T-helper 22 cell (primary cell): ENCODE data around the gene GNG14.
"Not testable (repeated sequence)": the region's sequence is repeated elsewhere in the genome, so short reads cannot be mapped to it uniquely, and the experiment has no call there.

ENCODE experiments used
- DNase-seq: peaks from one replicate; pipeline ENCODE4 v3.0.0-alpha.2; 2020; ENCODE audit warnings: low read depth

Gene GNG14

DNA sequence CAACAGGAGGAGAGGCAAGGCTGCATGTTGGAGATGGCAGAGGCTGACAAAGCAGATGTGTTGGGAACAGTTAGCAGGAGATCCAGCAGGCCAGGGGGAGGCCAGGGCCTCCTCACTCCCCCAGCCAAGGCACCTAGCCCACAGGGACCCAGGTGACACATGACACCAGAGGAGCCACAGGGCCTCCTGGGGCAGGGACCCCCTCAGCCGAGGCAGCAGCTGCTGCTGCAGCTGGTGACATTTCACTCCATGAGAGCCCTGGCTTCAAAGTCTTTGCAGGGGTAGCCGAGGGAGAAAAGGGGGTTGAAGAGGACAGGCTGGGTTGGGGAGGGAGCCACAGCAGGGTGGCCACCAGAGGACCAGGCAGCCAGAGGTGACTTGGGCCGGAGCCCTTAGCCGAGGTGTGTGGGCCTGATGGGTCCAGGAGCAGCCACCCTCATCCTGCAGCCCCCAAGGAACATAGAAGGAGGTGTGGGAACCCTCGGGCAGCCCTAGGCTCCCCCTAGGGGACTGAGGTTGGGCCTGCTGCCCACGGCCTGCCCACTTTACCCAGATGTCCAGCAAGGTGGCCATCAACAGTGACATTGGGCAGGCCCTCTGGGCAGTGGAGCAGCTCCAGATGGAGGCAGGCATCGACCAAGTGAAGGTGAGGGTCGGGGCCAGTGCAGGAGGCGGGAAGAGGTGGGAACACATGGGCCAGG lies at the start of gene GNG14:
Gene GNG14 (plus strand): TSS at position 503 of the 701 bp plus-strand sequence. CDS start 51 bp downstream, at position 554.
- DNase-seq, result no peak

DNA sequence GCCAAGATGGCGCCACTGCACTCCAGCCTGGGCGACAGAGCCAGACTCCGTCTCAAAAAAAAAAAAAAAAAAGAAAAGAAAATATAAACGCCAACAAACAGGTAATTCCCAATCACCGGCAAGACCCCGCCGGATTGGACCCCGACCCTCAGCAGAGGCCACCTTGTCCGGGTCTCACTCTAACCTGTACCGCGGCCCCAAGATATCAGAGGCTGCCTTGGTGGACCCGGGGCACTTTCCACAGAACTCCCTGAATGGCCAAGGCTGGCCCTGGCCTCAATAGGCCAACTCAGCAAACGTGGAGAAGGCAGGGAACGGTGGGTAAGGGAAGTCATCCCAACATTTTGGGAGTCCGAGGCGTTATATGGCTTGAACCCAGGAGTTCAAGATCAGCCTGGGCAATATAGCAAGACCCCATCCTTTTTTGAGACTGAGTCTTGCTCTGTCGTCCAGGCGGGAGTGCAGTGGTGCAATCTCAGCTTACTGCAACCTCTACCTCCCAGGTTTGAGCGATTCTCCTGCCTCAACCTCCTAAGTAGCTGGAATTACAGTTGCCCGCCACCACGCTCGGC lies 49.1 kb upstream of the GNG14 start:
- no peak for DNase-seq

DNA sequence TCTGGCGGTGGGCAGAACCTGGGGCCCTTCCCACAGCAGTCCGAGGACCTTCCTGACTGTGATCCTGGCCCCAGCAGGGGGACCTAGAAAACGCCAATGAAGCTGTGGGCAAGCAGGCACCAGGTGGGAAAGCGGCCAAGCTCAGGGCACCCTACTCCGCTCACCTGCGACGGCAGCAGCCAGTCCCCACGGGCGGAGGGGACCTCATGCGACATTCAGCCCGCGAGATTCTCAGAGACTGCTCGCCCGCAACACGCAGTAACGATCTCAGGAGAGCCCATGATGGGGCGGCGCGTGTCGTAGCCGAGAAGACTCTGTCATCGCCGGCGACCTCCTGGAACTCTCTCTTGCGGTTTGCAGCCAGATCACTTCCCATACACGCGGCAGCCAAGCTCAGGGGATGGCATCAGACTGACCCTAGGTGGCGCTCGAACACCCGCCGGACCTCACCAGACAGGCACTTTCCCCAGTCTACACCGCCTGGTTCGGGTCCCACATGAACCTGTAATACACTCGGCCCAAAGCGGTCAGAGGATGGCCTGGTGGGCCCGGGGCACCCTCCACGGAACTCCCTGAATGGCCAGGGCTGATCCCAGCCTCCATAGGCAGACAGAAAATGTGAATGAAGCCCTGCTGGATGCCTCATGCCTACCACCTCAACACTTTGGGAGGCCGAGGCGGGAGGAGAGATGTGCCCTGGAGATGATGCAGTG lies 47.7 kb upstream of the GNG14 start:
- DNase-seq, result peak; percentile 58

DNA sequence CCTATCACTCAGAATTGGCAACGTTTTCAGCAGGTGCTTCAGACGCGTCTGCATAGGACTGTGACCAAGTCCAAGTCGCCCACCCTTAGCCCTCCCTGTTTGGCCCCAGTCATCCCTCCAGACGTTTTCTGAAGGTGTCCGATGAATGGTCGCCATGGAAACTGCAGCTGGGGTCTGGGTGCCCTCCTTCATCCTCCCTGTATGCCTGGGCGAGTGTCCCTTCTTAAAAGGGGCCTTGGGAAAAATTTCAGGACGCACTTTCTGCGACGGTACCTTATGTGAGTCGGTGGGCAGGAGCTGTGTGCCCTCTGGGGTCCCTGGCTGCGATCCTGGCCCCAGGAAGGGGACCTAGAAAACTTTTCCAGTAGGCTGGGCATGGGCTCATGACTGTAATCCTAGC lies 46.3 kb upstream of the GNG14 start:
- no peak for DNase-seq

DNA sequence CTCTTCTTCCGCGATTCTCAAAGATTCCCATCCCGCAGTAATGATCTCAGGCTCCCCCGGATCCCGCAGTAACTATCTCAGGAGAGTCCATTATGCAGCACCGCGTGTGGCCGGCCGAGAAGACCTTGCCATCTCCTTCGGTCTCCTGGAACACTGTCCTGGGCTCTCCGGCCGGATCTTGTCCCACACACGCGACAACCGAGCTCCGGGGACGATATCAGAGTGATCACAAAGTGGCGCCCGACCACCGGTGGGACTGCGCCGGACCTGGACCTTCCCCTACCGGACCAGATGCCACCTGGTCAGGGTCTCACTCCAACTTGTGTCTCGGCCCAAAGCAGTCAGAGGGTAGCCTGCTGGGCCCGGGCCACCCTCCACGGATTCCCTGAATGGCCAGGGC lies 45.3 kb upstream of the GNG14 start:
- DNase-seq, result no peak

DNA sequence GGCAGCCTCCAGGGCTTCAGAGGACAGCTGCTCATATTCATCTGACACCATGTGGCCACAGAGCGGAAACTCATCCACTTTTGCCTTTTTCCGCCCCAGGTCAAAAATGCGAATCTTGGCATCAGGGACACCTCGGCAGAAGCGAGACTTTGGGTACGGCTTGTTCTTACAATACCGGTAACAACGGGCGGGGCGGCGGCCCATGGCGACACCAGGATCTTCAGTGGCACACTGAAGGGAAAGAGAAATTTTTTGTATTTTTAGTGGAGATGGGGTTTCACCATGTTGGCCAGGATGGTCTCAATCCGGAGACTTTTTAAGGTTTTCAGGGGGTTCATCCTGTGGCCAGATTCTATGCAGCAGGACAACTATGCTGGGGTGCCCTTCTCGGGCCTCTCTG lies 44.1 kb upstream of the GNG14 start:
- not testable (repeated sequence) for DNase-seq

DNA sequence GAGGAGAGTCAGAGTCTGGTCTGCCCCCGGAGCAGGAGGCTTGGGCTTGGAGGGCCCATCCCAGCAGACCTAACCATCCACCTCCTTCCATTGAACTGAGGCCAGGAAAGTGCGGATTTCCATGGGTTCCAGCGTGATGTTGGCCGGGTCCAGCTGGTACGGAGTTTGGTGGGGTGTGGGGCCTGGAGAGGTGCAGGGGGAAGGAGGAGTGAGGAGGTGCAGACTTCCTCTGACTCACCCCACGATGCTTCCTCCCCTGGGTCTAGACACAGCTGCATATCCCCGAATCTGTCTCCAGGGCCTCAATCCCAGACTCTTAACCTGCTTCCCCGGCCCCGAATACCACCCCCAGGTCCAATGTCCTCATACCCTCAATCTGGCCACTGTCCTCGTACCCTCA lies 41.2 kb upstream of the GNG14 start:
- no peak for DNase-seq

DNA sequence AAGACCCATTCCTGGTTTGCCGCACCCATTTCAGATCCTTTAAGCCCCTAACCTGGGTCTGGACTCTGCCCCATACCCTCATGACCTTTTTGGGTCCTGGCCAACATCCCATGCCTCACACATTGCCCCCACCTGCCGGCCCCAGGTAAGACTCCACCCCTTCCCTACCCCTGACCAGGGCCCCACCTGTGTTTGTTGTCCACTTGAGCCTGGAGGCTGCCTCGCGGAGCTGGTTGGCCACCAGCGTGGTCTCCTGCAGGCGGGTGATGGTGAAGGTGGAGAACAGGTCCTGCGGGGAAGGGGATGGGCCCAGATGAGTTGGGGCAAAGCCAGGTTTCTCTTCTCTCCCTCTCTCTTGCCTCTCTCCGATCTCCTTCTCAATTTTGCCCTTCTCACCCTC lies 40.8 kb upstream of the GNG14 start:
- no peak for DNase-seq

DNA sequence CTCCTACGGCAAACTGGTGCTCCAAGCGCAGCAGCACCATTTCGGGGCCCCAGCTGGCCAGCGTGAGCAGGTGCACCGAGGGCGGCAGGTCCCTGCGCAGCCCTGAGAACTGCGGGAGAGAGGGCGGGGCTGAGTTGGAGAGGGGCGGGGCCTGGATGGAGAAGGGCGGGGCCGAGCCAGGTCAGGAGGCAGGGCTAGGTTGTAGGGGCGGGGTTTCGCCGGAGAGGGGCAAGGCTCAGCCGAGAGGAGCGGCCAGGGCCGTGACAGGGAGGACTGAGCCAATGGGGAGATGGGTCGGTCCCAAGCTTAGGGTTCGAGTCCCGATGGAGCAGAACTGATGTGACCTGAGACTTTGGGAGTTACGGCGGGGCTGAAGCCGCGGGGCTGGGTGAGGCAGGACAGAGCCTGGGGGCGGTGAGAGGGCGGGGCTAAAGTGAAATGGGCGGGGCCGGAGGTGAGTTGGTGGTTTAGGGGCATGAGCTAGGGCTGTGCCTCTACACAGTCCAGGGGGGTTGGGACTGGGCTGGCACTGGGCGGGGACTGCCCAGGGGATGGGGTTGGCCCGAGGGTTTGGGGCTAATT lies 40.2 kb upstream of the GNG14 start:
- DNase-seq, result no peak

DNA sequence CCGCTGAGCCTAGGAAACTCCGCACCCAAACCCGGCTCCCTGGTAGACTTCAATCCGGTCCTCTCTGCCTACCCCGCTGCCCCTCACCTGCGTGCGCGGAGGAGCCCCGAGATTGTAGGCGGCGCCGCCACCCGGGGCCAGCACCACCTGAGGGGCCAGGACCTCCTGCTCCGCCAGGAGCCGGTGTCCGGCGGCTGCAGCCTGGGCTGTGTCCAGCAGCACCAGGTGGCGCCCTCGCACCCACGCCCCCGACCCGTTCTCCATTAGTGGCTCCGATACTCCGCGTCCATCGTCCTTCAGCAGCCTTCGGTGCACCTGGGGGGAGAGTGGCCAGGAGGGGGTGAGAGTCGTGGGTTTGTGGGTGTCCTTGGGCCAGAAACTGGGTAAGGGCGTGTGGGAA lies 39.7 kb upstream of the GNG14 start:
- no peak for DNase-seq

DNA sequence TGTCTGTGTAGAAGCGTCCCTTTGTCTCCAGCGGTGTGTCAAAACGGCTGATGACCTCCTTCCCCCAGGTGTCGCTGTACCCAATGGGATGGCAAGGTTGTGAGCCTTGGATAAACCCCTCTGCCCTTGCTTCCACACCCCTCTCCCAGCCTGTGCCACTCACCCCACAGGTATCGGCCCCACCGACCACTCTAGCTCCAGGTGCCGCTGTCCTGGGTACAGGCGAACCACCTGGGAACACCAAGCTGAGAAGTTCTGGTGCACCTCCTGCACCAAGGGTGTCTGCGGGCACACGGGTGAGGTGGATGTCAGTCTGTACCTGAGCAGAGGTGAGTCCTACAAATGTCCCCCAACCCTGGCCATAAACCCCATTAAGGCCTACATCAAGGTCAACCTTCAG lies 37.9 kb upstream of the GNG14 start:
- DNase-seq, result no peak

DNA sequence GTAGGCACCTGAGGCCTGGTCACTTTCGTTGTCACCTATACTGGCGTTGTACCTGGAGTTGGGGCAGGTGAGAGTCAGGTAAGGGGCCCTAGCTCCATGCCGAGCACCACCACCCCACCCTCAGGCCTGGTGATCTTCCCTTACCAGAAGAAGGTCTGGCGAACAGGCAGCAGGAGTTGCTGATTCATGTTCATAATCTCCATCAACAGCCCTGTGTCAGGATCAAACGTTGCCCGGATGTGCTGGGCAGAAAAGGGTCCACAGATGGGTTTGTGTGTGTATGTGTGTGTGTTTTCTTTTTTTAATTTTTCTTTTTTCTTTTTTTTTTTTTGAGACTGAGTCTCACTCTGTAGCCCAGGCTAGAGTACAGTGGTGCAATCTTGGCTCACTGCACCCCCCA lies 35.6 kb upstream of the GNG14 start:
- DNase-seq, result no peak

DNA sequence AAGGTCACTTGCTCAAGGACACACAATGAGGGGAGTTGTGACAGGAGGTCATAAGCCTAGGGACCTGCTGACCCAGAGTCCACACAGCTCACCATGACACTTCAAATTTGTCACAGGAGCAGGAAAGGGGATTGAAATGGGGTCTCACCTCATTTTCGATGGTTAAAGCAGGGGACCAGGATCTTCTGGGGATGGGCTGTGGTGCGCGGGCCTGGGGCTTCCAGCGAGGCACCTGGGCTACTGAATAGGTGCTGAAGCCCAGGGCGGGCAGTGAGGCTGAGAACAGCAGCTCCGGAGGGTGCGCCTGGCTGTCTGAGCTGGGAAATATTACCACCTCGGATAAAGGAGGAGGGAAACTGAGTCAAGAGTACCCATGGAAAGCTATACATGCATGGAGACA lies 32.3 kb upstream of the GNG14 start:
- DNase-seq, result no peak

DNA sequence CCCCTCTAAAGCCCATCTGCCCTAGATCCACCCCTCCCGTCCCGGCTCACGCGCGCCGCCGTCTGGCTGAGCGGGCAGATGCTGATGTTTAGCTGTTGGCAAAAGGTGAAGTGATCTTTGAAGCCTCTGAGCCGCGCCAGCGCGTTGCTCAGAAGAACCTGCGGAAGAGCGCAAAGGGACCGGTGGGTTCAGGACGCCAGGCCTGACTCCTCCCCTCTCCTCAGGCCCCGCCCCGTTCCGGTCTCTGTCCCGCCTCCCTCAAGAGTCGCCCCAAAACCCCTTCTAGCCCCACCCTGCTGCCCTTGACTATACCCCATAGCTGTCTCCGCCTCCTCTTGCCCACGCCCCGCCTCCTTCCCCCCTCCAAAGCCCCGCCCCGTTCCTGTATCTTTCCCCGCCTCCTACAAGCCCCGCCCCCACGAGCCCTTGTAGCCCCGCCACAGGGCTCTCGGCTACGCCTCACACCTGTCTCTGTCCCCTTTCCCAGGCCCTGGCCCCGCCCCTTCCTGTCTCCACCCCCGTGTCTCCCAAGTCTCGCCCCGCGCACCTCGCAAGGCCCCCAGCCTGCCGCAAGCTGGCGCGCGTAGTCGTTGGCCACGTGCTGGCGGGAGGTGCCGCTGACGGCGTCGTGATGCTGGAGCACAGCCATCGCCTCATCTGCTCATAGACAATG lies 30.8 kb upstream of the GNG14 start:
- DNase-seq, result no peak

DNA sequence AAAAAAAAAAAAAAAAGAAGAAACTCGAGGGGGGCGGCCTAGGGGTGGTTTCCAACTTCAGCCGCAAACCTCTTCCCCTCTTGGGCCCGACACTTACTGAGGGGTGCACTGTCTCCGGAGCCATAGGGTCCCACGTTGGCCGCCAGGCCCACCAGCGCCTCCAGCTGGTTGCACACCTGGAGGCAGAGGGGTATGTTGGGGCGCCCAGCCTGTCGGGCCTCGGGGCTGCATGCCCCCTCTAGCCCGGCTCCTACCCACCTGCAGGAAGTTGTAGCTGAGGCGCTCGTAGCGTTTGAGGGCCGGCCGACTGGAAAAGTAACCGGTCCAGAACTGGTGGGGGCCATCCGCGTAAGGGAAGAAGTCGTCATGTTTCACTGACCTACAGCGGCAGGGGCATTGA lies 29.8 kb upstream of the GNG14 start:
- DNase-seq, result no peak

DNA sequence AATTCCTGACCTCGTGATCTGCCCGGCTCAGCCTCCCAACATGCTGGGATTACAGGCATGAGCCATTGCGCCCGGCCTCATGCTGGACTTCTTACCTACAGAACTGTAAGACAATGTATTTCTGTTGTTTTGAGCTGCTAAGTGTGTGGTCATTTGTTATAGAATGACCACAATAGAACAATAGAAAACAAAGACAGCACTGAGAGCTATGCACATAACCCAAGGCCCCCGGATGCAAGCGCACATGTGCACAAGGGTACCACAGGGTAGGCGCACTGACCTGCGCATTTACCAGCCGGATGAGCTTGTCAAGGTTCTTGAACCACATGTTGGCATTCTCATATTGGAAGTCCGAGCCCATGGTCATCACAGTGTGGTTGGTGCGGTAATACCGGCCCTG lies 26.8 kb upstream of the GNG14 start:
- no peak for DNase-seq

DNA sequence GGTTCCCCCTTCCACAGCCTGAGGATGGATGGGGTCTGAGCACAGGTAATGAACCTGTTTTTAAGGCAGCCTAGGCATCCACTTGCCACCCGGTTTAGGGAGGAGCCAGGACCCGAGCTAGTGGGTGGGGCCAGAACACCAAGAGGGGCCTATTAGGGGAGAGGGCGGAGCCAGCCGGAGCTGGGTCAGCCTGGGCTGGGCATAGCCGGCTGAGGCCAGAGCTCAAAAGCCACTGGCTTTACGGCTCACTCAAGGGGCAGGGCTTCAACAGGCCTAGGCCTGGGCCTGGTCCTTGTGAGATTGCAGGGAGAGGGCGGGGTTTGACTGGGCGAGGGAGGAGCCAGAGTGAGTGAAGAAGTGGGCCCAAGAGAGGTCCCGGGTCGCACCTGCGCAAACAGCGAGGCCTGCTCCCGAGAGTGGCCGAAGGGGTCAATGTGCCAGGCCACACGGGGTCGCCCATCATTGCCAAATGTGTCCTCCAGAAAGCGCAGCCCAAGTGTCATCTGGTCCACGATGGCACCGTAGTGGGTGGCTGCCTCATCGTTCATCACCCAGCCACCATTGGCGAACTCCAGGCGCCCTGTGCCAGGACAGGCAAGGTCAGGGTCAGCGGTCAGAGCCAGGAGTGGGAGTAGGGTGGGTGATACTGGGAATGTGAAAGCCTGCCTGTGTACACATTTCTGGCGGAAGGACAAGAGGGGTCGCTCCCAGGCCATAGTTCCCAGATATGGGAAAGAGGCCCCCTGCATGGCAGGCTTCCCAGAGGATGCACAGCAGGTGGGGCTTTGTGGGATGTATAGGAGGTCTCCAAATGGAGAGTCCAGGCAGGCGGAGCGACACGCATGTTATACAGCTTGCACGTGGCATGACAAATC lies 23.2 kb upstream of the GNG14 start:
- DNase-seq, result no peak

DNA sequence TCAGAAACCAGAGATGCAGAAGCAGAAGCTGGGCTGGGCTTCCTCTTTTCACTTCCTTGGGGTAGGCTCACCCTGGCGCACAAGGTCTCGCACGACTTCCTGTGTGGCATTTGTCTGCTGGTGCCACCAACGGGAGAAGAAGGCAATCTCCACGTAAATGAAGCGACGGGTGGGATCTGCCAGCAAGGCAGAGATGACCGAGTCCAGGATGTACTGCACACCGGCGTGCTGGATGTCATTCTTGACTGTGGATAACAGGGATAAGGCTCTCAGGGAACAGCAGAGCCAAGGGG lies 22.6 kb upstream of the GNG14 start:
- DNase-seq, result peak; percentile 28

DNA sequence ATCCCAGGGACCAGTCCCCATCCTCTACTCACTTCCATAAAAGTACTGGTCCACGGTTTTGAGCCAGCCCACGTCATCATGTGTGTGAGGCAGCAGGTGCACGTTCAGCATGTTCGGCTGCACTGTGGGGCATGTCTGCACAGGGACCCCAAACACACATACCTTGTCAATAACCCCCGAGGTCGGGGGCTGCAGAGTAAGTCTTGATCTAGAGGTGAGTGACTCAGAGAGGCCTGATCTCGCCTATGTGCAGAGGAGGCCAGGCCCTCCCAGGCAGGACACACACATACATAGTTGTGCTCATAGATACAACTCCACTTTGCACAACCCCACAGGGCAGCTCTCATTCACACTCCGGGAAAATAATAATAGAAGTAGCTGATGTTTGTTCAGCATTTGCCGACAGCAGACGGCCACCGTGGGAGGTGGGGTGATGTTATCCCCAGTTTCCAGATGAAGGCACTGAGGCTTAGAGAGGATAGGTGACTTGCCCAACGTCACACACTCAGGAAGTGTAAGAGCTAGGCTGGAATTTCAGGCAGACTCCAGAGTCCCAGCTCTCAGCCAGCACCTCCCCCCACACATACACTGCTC lies 22.0 kb upstream of the GNG14 start:
- no peak for DNase-seq

DNA sequence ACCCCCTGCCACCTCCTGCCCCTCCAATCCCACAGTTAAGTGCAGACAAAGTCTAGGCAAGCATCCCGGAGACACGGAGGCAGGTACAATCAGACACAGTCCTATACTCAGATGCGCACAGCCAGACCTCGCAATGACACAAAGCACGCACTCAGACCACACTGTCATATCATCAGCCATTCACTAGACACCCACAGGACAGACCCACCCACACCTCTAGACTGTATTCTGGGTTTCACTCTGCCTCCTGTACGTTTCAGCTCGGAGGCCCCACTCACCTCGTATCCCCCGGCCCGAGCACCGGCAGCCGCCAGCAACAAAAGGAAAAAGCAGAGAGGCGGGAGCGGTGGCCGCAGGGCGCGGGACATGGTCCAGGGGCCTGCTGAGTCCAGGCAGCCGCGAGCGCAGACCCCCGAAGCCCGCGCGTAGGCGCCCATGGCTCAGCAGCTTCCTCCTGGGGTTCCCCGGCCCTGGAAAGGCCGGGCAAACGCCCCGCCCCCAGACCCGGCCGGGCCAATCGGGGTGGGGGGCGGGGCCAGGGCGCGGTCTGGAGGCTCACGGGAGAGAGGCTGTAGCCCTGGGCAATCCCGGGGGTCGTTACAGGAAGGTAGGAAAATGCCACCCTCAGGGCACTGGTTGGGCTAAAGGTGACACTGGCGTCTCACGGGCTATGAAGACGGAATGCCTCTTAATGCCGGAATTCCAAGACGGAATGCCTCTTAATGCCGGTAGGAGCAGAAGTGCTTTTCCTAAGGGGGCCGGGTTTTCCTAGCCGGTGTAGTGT lies 21.3 kb upstream of the GNG14 start, which contains the start of the genes MAN2B1 and WDR83:
Gene MAN2B1 (minus strand): TSS at position 478 of the 784 bp plus-strand sequence. CDS start 41 bp downstream, at position 437.
Gene WDR83 (plus strand): TSS at position 543 of the 784 bp plus-strand sequence. CDS start 2,984 bp downstream, outside the sequence.
- DNase-seq, result peak; percentile 72
